ENCODE measurements around the gene HIKESHI. TPM values are rescaled to one million over a fixed set of nuclear protein-coding genes. Genes with fewer than 3 reads are reported as not detected.

The HIKESHI gene
- total and polyA plus RNA-seq, 2 of the 8 experiments (the other 6 are each of a cell fraction or from before 2014, with no cell fraction given), result 65.4 to 90.2 TPM

GRCh38 chr11:86303257-86303656 is 1.2 kb downstream of the HIKESHI start:
- no peak overlapping the region for H2BK20ac ChIP-seq (ENCODE audit: low read length)
- WGBS, 2 experiments (ENCODE audit: extremely low coverage in 1 of 2, insufficient coverage in 1 of 2, insufficient read length in 1 of 2, insufficient replicate concordance in 2 of 2, low coverage in 1 of 2, low lambda C conversion rate in 2 of 2, missing lambda C conversion rate in 1 of 2), result 87% methylated on average over 2 of the region's 2 CpGs; no CpG with 5 or more reads in 1 of the 2 experiments
- H3K79me2 ChIP-seq (ENCODE audit: control insufficient read depth in 1 of 2, insufficient read depth in 2 of 2, low read length in 2 of 2), result peaks cover 0 to 28% of the 10 kb centered on the region in 2 experiments; a peak in 2 of 4 replicates
- no peak overlapping the region for H4K91ac ChIP-seq (replicated peaks; ENCODE audit: insufficient read length, low read length)
- no peaks in the 10 kb centered on the region for H4K20me1 ChIP-seq (replicated peaks in 1 of 2; ENCODE audit: control insufficient read depth in 1 of 2, insufficient read depth in 2 of 2, low read length in 2 of 2)
- H3K4me1 ChIP-seq (replicated peaks in 1 of 4; ENCODE audit: control insufficient read depth in 3 of 4, insufficient read depth in 4 of 4, low read length in 3 of 4), result no peaks in the 10 kb centered on the region; a peak in 1 of 7 replicates
- H3K18ac ChIP-seq (ENCODE audit: extremely low read depth, low read length), result no peak overlapping the region
- H4K8ac ChIP-seq (ENCODE audit: extremely low read depth, insufficient read depth, low read length), result no peak overlapping the region
- H2BK12ac ChIP-seq (ENCODE audit: low read depth, low read length), result no peak overlapping the region
- H3K4ac ChIP-seq (replicated peaks; ENCODE audit: insufficient read length, low read depth, low read length), result no peak overlapping the region
- DNase-seq (ENCODE audit: low read depth in 1 of 2, low spot score in 2 of 2) (no peak), FAIRE-seq (no peak)
- H4K5ac ChIP-seq (ENCODE audit: insufficient read length, low read depth, low read length), result no peak overlapping the region
- no peak overlapping the region for H3K23ac ChIP-seq (ENCODE audit: insufficient read length)
- no peak overlapping the region for H2AK5ac ChIP-seq (ENCODE audit: low read depth, low read length)
- H3K4me3 ChIP-seq (ENCODE audit: extremely low read depth in 1 of 4, insufficient read depth in 2 of 4, low read depth in 3 of 4, low read length in 4 of 4), result peak overlapping the region in 3 of 4 experiments; percentile 89 to 95 (median 94); a peak in 5 of 8 replicates
- no peaks in the 10 kb centered on the region; the same call in 1 of the 2 replicates for H3K79me1 ChIP-seq (ENCODE audit: low read depth, low read length)
- H3K14ac ChIP-seq (ENCODE audit: insufficient read length), result no peak overlapping the region
- peak overlapping the region; percentile 73 to 83 for H3K4me2 ChIP-seq (ENCODE audit: insufficient read depth in 1 of 2, low read depth in 2 of 2, low read length in 2 of 2)
- no peak overlapping the region for H2BK120ac ChIP-seq (replicated peaks; ENCODE audit: low read depth, low read length)
- no peaks in the 10 kb centered on the region for H3K9me3 ChIP-seq (ENCODE audit: insufficient read depth in 2 of 2, low read depth in 1 of 2, low read length in 1 of 2)
- POLR2A ChIA-PET (ENCODE audit: partially characterized antibody), result interaction anchor here (1.2 to 1.4 kb wide), 2 partner anchors 11 to 42 kb away, joined by 5 to 7 read pairs; no protein-coding TSS in a partner anchor
- H3K36me3 ChIP-seq (ENCODE audit: control insufficient read depth in 2 of 4, insufficient read depth in 4 of 4, low read length in 3 of 4), result peaks cover 0 to 3% (median 0%) of the 10 kb centered on the region in 4 experiments; a peak in 1 of 8 replicates
- H3K56ac ChIP-seq (replicated peaks; ENCODE audit: insufficient read length, low read depth, low read length), result no peak overlapping the region
- H2BK5ac ChIP-seq (ENCODE audit: low read depth, low read length), result no peak overlapping the region
- H2BK15ac ChIP-seq (ENCODE audit: low read length), result no peak overlapping the region
- H3K27me3 ChIP-seq (replicated peaks in 1 of 4; ENCODE audit: control insufficient read depth in 3 of 4, extremely low read depth in 1 of 4, insufficient read depth in 3 of 4, low read length in 3 of 4), result no peaks in the 10 kb centered on the region; a peak in 1 of 7 replicates
- CTCF ChIA-PET (ENCODE audit: partially characterized antibody), result interaction anchor here (3.7 kb wide), 1 partner anchor 11 kb away, joined by 20 read pairs; no protein-coding TSS in a partner anchor
- no peak for TF ChIP-seq JUND (IDR thresholded peaks at IDR 0.05; ENCODE audit: low read length)
- TF ChIP-seq TBP (IDR thresholded peaks at IDR 0.05; ENCODE audit: low read depth, low read length), result no peak
- TF ChIP-seq RAD21 (IDR thresholded peaks at IDR 0.05 in 1 of 2, conservative IDR thresholded peaks at IDR 0.05 in 1 of 2; ENCODE audit: low read depth in 2 of 2, low read length in 2 of 2), result no peak
- H3K23me2 ChIP-seq (ENCODE audit: low read depth, low read length), result no peaks in the 10 kb centered on the region
- no peak overlapping the region for H2AFZ ChIP-seq (ENCODE audit: low read length)
- no peak overlapping the region for H3K9ac ChIP-seq (replicated peaks in 1 of 4; ENCODE audit: extremely low read depth in 1 of 4, low read depth in 3 of 4, low read length in 3 of 4)
- no peak overlapping the region for H3K27ac ChIP-seq (ENCODE audit: low read depth, low read length)
